ENCODE data around the gene BTBD9. TPM values are rescaled to one million over a fixed set of nuclear protein-coding genes. Genes with fewer than 3 reads are reported as not detected.

BTBD9 gene
- total RNA-seq, 1 experiment from 2014 or later: 8.9 TPM

DNA sequence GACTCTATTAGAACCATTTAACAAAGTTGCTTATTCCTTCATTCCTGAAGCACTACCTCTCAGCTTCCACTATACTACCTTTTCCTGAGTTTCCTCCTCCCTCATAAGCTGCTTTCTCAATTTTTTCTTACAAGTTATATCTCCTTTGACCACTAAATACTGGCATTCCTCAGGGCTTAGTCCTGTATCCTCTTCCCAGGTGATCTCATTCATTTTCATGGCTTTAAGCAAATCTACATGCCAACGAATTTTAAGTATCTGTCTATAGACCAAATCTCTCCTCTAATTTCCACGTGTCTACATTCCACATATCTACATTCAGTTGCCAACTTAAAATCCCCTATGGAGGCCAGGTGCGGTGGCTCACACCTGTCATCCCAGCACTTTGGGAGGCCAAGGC lies 134.7 kb downstream of the BTBD9 start:
- H3K9ac ChIP-seq (ENCODE audit: extremely low read depth, insufficient read length, low read length): no peak overlapping the region
- no peaks in the 10 kb centered on the region for H3K36me3 Mint-ChIP-seq (ENCODE audit: insufficient read depth in 1 of 3, low read depth in 3 of 3)
- peaks cover 8% of the 10 kb centered on the region in 2 experiments for H3K4me1 Mint-ChIP-seq
- H3K18ac ChIP-seq (ENCODE audit: insufficient read length, low read depth, low read length): no peak overlapping the region
- H4K91ac ChIP-seq (ENCODE audit: insufficient read length, low read depth, low read length): no peak overlapping the region
- TF ChIP-seq, protein P1, sequence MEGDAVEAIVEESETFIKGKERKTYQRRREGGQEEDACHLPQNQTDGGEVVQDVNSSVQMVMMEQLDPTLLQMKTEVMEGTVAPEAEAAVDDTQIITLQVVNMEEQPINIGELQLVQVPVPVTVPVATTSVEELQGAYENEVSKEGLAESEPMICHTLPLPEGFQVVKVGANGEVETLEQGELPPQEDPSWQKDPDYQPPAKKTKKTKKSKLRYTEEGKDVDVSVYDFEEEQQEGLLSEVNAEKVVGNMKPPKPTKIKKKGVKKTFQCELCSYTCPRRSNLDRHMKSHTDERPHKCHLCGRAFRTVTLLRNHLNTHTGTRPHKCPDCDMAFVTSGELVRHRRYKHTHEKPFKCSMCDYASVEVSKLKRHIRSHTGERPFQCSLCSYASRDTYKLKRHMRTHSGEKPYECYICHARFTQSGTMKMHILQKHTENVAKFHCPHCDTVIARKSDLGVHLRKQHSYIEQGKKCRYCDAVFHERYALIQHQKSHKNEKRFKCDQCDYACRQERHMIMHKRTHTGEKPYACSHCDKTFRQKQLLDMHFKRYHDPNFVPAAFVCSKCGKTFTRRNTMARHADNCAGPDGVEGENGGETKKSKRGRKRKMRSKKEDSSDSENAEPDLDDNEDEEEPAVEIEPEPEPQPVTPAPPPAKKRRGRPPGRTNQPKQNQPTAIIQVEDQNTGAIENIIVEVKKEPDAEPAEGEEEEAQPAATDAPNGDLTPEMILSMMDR (conservative IDR thresholded peaks at IDR 0.05): no peak
- H2BK5ac ChIP-seq (ENCODE audit: insufficient read length, low read length): no peak overlapping the region
- no peaks in the 10 kb centered on the region for H4K20me1 ChIP-seq (ENCODE audit: control insufficient read depth, insufficient read depth, insufficient read length)
- no peaks in the 10 kb centered on the region for H3K9me3 ChIP-seq (ENCODE audit: control insufficient read depth, low read depth, low read length)
- no peak overlapping the region for H3K27ac ChIP-seq (ENCODE audit: insufficient read length, low read depth, low read length)
- H3K27ac Mint-ChIP-seq: no peak overlapping the region
- H3K27me3 ChIP-seq (ENCODE audit: insufficient read depth, low read length): no peaks in the 10 kb centered on the region
- no peak overlapping the region for H2AK5ac ChIP-seq (ENCODE audit: insufficient read length, low read length)
- no peak overlapping the region for H4K8ac ChIP-seq (replicated peaks; ENCODE audit: insufficient read length, low read depth, low read length)
- H3K27me3 Mint-ChIP-seq (ENCODE audit: low read depth): no peaks in the 10 kb centered on the region
- H3T11ph ChIP-seq (ENCODE audit: low read length): no peak overlapping the region
- no peak overlapping the region for H4K5ac ChIP-seq (ENCODE audit: insufficient read length, low read depth, low read length)
- no CpG with 5 or more reads among the region's 3 CpGs for WGBS (ENCODE audit: extremely low coverage, insufficient read length, low lambda C conversion rate)
- no peak overlapping the region for H3K4me2 ChIP-seq (ENCODE audit: insufficient read depth, insufficient read length, low read length)
- no peak overlapping the region for H3K23ac ChIP-seq (ENCODE audit: insufficient read length, low read depth, low read length)
- H2BK20ac ChIP-seq (ENCODE audit: low read depth, low read length, poor library complexity, severe bottlenecking): no peak overlapping the region
- H3K23me2 ChIP-seq (ENCODE audit: insufficient read length, low read depth, low read length, poor library complexity, severe bottlenecking): no peaks in the 10 kb centered on the region
- no peak overlapping the region for H2AFZ ChIP-seq (ENCODE audit: low read length)
- no peaks in the 10 kb centered on the region for H3K9me3 Mint-ChIP-seq
- H3K4ac ChIP-seq (ENCODE audit: low read depth, low read length): no peak overlapping the region
- H3K4me1 ChIP-seq (ENCODE audit: insufficient read depth, low read length): peaks cover 2% of the 10 kb centered on the region; the same call in 1 of the 2 replicates
- no peak overlapping the region for H3K14ac ChIP-seq (ENCODE audit: insufficient read depth, low read length)
- H3K56ac ChIP-seq (ENCODE audit: insufficient read length, low read depth, low read length): no peak overlapping the region
- H2BK120ac ChIP-seq (ENCODE audit: low read depth, low read length, poor library complexity, severe bottlenecking): no peak overlapping the region
- H2BK15ac ChIP-seq (ENCODE audit: low read depth, low read length): no peak overlapping the region
- H3K79me2 ChIP-seq (ENCODE audit: insufficient read depth, low read length): no peaks in the 10 kb centered on the region
- no peak overlapping the region for H2BK12ac ChIP-seq (ENCODE audit: insufficient read length, low read depth, low read length)
- no peak for DNase-seq
- H3K79me1 ChIP-seq (ENCODE audit: insufficient read depth, low read depth, low read length, poor library complexity, severe bottlenecking): no peaks in the 10 kb centered on the region
- no peak overlapping the region for H3K4me3 Mint-ChIP-seq

Measured in H9 (cell line).